SH-SY5Y (cell line): ENCODE results near the gene ATP2B2.

Experiments
- GATA2 ChIP-seq: IDR thresholded peaks from 2 replicates; pipeline ENCODE4 v1.6.1; 2011; ENCODE audit warnings: mild to moderate bottlenecking, low read depth, low read length
- GATA3 ChIP-seq: IDR thresholded peaks from 2 replicates; pipeline ENCODE4 v1.6.1; 2011; ENCODE audit warnings: low read depth, mild to moderate bottlenecking, low read length, moderate library complexity

The ATP2B2 gene

DNA sequence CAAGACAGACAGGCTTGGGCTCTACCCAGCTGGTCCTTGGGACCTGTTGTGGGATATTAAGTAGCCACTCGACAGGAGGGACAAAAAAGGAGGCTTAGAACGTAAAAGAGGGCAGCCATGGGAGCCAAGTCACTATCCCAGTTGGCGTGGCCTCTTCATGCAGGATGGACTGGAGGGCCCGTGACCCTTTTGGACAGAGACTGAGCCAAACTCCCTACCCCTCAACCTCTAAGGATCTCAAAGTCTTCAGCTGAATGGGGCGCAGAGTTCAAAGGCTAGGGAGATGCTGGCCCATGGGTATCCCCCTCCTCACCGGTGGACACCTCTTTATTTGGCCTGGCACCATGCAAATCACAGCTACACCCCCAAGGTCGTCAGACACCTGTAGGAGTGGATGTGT lies 126.6 kb downstream of the ATP2B2 start:
- TF ChIP-seq GATA3, result no peak
- no peak for TF ChIP-seq GATA2

DNA sequence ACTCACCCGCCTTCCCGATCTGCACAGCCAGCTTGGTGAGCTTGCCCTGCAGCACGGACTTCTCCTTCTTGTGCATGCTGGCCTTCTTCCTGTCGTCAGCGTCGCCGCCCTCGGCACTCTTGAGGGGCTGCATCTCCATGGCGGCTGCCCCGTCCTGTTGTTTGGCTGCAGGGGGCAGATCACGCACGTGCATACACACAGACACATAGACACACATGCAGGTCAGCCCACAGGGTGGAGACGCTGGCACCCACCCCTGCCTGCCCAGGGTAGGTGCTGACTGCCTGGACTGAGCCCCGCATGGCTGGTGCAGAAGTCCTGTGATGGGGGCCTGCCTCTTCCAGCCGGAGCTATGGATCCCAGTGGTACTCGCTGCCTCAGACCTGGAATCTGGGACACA lies 127.1 kb downstream of the ATP2B2 start:
- TF ChIP-seq GATA3 (no peak), GATA2 (no peak)

DNA sequence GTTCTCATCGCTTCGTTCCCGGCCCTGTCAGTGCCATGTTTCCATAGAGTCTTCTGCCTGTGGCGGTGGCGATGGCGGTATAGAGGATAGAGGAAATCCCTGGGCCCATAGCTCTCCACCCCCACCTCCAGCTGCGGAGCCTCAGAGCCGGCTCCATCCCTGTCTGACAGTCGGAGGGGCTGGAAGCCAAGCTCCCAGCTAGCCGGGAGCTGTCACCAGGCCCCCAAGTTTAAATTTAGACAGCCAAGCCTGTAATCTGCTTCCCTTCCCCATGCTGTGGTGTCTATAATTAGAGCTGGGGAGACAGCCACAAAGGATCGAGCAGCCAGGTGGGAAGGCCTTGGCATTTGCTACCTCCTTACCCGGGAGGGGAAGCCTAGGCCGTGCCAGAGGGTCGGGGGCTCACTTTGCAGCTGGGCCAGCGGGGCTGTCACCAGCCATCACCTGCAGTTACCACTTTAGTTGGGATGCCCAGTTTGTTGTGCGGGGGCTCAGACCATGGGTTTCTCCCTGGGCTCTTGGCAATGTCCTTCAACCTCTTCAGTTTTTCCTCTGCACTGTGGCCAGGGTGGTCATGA lies 128.1 kb downstream of the ATP2B2 start:
- no peak for TF ChIP-seq GATA2
- TF ChIP-seq GATA3, result no peak

DNA sequence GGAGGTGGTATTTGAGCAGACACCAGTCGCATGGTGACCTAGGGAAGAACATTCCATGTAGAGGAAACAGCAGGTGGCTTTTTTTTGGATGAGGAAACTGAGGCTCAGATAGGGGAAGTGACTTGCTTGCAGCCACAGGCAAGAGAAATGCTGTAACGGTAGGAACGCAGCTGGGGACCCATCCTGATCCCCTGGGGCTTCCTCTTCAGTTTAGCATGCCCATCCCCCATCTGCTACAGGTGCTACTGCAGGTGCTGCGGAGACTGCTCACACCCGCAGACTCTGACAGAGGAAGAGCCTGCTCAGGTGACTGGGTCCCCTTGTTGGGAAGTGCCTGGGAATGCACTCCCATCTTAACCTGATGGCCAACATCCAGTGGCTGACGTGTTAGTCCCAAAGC lies 129.0 kb downstream of the ATP2B2 start:
- TF ChIP-seq GATA2 (no peak), GATA3 (no peak)

DNA sequence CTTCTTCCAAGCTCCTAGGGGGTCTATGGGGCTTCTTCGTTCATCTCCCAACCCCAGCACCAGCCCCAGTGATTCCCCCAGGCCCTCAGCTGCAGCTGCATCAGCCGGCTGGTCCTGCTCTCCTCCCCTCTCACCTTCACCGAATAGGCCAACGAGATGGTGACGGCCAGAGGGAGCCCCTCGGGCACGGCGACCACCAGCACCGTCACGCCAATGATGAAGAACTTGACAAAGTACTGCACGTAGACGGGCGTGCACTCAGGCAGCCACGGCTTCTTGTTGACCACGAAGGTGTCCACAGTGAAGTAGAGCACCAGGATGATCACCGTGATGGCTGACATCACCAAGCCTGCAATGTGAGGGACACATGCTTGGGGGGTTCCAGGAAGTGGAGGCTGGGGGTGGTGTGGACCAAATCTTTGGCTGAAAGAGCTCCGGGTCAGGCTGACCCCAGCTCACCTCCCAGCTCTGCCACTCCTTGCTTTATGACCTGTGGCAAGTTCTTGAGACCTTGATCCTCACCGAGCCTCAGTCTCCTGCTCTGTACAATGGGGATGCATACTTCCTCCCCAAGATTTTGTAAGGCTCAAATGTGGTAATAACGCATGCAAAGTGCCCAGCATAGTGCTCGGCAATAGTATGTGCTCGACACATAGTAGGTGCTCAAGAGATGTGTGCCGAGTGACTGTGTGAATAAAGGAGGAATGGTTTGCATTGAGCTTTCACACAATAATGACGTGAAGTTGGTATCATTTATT lies 129.9 kb downstream of the ATP2B2 start:
- no peak for TF ChIP-seq GATA2
- TF ChIP-seq GATA3, result no peak

DNA sequence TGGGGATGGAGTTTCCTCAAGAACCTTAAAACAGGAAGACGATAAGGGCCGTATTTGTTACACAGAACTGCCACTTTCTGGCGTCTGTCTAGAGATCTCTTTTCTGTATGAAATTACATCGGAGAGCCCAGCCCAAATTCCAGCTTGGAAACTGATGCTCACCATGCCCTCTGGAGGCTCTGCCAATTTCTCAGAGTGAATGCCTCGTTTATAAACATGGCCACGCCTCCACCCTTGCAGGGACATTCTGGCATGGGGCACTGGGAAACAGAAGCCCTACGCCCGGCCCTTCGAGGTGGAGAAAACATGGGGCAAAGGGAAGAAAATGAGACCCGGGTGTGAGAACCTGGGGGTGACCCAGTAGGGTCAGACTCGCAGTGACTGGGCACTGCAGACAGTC lies 131.1 kb downstream of the ATP2B2 start:
- no peak for TF ChIP-seq GATA2
- no peak for TF ChIP-seq GATA3

DNA sequence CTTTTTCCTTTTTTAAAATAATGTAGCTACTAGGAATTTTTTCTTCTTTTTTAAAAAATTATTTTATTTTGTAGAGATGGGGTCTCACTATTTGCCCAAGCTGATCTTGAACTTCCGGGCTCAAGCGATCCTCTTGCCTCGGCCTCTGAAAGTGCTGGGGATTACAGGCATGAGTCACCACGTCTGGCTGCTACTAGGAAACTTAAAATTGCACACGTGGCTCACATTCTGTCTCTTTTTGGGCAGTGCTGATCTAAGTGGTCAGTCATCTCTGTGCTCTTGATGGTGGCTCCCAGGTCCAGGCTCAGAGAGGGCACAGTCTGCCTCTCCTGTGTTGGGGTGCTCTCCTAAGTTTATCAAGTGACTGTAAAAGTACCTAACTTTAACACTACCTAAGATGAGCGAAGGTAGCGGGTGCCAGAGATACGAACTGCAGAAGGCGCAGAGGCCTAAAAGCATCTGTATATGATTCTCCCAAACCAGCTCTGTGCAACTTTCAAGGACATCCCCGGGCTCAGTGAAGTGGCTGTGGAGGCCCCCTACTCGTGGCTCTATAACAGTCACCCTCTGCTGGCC lies 131.6 kb downstream of the ATP2B2 start:
- TF ChIP-seq GATA3 (no peak), GATA2 (no peak)

DNA sequence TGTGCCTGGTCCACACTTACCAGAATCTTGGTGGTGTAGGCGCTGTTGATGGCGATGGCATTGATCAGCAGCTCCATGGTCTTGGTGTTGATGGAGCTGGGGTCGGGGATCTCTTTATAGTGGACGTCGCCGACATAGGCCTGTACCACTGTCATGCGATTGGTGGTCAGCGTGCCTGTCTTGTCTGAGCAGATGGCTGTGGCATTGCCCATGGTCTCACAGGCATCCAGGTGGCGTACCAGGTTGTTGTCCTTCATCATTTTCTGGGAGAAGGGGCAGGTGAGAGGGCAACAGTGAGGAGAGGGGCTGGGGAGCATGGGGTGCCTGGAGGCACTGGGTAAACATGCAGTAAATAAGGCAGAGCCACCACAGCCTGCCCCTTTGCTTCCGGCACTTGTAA lies 133.6 kb downstream of the ATP2B2 start:
- TF ChIP-seq GATA2, result no peak
- no peak for TF ChIP-seq GATA3

GRCh38 chr3:10371167-10371566 lies 134.2 kb downstream of the ATP2B2 start:
- no peak for TF ChIP-seq GATA3
- no peak for TF ChIP-seq GATA2

DNA sequence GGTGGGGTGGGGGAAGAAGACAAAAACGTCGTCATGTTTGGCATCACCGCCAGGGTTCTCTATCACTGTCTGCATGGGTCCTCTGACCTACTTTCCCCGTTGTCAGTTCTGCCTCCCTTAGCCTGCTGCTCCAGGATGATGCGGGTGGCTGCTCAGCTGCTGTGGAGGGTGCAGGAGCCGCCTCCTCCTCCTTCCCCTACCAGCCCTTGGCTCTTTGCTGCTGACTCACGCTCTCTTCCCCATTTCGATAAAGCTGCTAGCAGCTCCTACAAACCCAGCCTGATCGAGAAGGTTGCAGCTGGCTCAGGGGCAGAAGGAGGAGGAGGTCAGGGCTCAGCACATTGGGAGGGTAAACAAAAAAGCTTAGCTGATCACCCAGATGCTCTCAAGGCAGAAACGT lies 135.0 kb downstream of the ATP2B2 start:
- TF ChIP-seq GATA3 (no peak), GATA2 (no peak; the same call in 1 of the 2 replicates)

GRCh38 chr3:10368512-10368911 lies 136.9 kb downstream of the ATP2B2 start:
- no peak for TF ChIP-seq GATA3
- TF ChIP-seq GATA2, result no peak

- no peak for TF ChIP-seq GATA3
- no peak for TF ChIP-seq GATA2
These were observed 137.9 kb downstream of the ATP2B2 start for GRCh38 chr3:10367506-10367905.

DNA sequence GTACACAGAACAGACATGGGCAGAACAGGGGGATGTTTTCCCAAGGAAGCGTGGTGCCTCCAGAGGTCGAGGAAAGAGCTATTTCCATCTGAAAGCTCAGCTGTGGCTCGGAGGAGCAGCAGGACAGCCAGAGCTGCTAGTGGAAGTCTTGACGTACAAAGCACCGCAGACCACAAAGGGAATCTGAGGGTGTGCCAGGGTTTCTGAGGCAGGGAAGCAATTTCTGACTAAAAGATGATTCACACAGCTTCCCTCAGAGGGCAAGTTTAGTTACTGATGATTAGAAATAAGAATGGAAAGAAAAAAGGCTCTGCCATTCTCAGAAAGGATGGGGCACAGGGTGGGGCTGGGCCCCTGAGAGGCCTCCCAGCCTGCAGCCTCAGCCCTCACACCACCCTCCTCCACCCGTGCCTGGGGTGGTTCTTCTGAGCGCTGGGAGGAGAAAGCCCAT lies 138.7 kb downstream of the ATP2B2 start:
- TF ChIP-seq GATA3 (no peak), GATA2 (no peak)

DNA sequence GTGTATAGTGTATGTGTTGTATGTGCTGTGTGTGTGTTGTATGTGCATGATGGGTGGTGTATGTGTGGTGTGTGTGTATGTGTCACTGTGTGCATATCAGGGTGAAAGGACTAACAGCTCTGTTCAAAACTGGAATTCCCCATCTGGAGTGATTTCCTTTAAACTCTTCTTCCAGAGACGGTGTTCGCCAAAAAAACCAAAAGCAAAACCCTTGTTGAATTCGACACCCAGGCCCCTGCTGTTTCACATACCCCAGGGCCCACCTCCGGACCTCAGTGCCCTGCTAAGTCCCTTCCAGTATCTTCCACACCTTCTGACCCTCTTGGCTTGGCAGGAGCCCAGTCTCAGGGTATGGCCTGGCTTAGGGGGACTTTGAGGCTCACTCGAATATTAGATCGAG lies 139.6 kb downstream of the ATP2B2 start:
- TF ChIP-seq GATA3 (no peak), GATA2 (no peak)

GRCh38 chr3:10365316-10365715 lies 140.1 kb downstream of the ATP2B2 start:
- TF ChIP-seq GATA3 (no peak), GATA2 (no peak)
